CD4-positive, alpha-beta T cell treated with Interleukin-12 subunit alpha and Interleukin-12 subunit beta, for 1 hour (primary cell): ENCODE data around the gene NONO.
"Not testable (repeated sequence)": the region's sequence is repeated elsewhere in the genome, so short reads cannot be mapped to it uniquely, and the experiment has no call there.

Source experiments
- DNase-seq: peaks from one replicate; pipeline ENCODE4 v3.0.0-alpha.2; 2020

NONO gene

DNA sequence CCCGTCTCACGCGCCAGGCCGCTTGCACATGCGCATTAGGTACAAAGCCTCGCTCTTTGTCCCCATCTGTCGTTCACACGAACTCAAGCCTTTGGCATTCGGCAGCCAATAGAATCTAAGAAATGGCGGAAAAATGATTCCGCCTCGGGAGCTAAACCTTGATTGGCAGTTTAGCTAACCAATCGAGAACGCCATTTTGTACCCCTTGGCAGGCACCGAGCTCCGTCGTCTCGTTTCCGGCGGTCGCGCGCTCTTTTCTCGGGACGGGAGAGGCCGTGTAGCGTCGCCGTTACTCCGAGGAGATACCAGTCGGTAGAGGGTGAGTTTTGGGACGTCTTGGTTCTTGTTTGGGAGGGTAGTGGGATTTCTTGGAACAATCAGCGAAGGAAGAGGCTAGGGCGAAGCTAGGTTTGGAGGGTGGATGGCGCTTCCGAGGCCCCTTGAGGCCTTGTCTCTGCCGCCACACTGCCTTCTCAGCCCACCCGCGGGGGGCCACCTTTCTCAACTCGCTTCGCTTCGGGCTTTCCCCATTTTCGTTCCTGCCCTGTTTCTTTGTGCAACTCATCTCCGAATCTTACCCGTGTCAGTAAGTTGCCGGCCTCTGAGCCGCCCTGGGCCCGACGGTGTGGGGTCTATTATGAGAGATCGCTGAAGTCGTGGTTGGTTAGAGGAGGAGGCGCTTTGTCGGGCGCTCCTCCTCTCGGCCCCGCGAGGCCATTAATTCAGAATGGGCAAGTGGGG, at the start of gene NONO:
TSS of gene NONO (plus strand) at position 233 of the 741 bp plus-strand sequence. CDS start 7,003 bp downstream, outside the sequence.
- peak; percentile 95 for DNase-seq

DNA sequence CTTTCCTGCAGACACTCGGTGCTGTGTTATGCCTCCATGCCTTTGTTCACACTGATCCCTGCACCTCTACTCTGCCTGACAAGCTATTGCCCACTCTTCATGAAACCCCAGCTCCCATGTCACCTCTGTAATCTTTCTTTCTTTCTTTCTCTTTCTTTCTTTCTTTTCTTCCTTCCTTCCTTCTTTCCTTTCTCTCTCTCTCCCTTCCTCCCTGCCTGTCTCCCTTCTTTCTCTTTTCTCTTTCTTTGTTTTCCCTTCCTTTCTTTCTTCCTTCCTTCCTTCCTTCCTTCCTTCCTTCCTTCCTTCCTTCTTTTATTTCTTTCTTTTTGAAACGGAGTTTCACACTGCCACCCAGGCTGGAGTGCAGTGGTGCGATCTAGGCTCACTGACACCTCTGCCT, 48.0 kb upstream of the NONO start:
- no peak for DNase-seq

DNA sequence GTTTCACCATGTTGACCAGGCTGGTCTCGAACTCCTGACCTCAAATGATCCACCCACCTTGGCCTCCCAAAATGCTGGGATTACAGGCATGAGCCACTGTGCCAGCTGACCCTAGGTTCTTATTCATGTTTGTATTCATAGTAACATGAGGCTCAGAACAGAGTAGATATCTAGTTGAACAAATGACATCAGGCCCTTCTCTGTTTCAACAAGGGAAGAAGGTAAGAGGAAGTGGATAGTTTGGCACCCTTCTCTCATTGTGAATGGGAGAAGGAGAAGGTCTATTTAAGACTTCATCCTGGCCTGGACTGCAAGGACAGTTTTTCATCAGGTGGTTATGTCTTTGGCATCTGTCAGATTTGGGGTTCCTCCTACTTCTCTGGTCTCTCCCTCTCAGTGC, 46.6 kb upstream of the NONO start:
- no peak for DNase-seq

DNA sequence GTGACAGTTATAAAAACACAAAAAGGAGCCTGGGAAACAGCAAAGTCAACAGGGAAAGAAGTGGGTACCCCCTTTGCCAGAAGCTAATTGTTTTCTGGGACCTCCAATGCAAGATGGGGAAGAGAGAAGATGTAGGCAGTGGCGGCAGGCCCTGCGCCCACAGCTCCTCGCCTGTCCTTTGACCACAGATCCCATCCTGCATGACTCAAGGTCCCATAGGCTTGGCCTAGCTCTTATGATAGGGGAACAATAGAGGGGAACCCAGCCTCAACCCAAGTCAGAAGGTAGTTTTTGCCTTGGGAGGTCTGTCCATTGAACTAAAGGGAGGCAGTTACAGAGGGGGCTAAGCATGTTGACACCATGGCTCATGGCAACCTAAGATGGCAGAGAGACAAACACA, 43.7 kb upstream of the NONO start:
- DNase-seq, result no peak

GRCh38 chrX:71241301-71241700, 42.1 kb upstream of the NONO start:
- no peak for DNase-seq

- no peak for DNase-seq
Measured at GRCh38 chrX:71244359-71245128, 38.9 kb upstream of the NONO start.

- no peak for DNase-seq
Measured at GRCh38 chrX:71245159-71245558, 38.3 kb upstream of the NONO start.

DNA sequence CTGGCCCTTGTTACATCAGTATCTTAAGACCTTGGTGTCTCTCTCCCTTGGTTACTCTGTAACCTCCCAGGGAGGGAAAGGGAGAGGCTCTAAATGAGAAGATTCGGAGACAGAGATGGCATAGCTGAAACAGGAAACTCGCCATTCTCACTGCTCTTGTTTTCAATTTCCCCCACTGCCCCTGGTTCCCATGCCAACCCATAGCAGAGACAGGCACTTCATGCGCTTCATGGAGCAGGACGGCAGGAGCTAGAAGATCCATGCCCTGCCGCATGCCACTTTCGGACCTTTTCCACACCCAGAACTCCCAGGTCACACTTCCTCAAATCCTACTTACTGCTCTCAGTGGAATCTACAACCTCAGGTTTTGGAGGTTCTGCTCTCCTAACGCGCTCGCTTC, 32.6 kb upstream of the NONO start:
- no peak for DNase-seq

DNA sequence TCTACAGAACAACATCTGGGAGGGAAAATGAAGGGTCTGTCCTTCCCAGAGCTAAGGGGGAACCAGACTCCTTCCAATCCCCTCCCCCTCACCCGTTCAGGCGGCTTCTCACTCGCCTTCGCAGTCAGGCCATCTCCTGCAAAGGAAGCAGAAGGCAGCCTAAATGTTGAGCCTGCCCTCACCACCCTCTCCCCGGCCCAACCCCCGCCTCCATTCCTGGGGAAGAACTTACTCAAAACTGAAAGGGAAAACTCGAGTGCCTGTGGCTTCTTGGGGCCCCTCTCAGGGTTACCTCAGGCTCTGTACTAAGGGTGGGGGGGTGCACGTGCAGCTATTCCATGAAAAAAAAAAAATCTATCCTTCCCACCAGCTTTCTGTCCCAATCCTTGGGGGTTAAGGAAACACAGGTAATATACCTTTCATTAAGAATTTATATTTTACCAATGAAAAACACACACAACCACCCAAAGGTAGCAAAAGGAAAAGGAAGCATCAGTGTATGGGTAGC, 31.9 kb upstream of the NONO start:
- no peak for DNase-seq

- no peak for DNase-seq
Measured at GRCh38 chrX:71252221-71252620, 31.2 kb upstream of the NONO start.

GRCh38 chrX:71253253-71254091, 30.0 kb upstream of the NONO start:
- peak; percentile 44 for DNase-seq

DNA sequence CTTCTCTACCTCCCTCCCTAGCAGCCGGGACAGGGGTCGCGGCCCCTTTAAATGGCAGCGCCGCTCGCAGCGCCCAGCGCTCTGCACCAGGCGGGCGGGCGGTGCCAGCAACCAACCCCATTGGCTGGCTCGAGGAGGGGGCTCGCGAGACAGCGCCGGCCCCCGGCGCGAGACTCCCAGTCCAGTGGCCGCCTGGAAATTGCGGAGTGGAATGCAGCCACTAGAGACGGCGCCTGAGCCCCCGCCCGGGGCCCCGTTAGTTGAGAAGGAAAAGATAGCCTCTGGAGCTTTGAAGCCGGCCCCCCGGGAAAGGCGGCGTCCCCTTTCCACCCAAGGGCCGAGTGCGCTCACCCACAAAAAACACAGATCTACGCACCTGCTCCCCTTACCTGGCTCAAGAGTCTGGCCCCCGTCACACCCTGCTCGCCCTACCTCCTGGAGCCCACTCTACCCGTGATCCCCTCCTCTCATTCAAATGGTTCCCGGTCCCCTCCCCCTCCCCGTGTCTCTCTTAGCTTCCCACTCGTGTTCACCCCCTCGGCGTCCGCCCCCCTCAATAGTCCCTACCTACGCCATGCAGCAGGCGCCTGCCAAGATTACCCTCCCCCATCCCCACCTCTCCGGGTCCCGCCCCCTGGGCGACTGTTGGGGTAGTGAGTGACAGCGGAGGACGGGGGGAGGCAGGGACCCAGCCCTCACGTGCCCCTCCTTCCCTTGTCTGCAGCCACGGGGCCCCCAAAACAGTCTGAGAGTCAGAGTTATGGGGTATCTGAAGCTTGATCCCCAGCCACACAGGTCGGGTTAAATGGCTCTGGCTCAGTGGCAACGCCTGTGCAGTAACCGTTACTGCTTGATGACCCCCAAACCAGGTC, 29.1 kb upstream of the NONO start, which contains the start of gene ZMYM3:
TSS of gene ZMYM3 (minus strand) at position 49 of the 872 bp plus-strand sequence. CDS start 885 bp downstream, outside the sequence.
- peak; percentile 86 for DNase-seq

GRCh38 chrX:71256051-71256450, 27.4 kb upstream of the NONO start:
- DNase-seq, result no peak

- no peak for DNase-seq
Measured at GRCh38 chrX:71256856-71257255, 26.6 kb upstream of the NONO start.

- not testable (repeated sequence) for DNase-seq
Measured at GRCh38 chrX:71268624-71269023, 14.8 kb upstream of the NONO start.

- no peak for DNase-seq
Measured at GRCh38 chrX:71269801-71270395, 13.5 kb upstream of the NONO start.

- not testable (repeated sequence) for DNase-seq
Measured at GRCh38 chrX:71272313-71272712, 11.1 kb upstream of the NONO start.

DNA sequence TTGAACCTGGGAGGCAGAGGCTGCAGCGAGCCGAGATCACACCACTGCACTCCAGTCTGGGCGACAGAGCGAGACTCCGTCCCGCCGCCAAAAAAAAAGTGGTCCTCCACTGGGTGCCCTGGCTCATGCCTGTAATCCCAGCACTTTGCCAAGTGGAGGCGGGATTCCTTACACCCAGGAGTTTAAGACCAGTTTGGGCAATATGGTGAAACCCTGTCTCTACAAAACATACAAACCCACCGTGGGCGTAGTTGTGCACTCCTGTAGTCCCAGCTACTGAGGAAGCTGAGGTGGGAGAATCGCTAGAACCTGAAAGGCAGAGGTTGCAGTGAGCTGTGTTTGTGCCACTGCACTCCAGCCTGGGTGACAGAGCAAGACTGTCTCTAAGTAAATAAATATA, 2.1 kb upstream of the NONO start:
- not testable (repeated sequence) for DNase-seq

GRCh38 chrX:71282514-71283402, 677 bp upstream of the NONO start:
- peak; percentile 68 for DNase-seq

DNA sequence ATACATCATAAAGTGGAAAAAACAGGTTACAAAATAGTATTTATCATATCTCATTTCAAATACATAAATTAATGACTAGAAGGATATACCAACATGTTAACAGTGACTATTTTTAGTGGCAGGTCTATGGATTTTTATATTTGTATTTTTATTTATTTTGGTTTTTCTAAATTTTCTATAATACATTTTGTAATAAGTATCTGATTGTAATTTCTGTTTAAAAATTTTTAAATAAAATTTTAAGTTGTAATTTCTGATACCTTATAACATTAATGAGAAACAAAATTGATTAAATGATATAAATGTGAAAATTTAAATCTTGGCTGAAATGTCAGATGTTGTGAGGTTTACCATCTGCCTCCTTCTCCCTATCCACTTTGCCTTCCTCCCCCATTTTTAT, 2.5 kb downstream of the NONO start:
- DNase-seq, result no peak

DNA sequence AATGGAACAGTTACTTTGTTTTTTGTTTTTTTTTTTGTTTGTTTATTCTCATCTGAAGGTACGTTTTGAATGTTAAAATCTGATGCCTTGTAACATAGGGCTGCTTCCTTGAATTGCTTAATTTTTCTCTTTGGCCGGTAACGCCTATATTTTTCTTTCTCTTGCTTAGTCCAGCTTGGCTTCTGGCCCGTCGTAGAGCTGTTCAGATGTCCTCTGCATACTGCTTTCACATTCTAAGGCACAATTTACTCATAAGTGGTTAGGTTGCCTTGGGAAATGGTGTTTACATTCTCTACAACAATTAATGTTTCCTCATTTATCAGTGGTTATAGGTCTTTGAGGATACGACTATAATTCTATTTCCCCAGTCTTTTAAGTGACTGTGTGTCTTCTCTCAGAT, 7.9 kb downstream of the NONO start:
- DNase-seq, result no peak
